H4 (cell line): Measurements from ENCODE around the gene ARHGAP1. TPM values are rescaled to one million over a fixed set of nuclear protein-coding genes. Genes with fewer than 3 reads are reported as not detected.

Experiments used
- DNase-seq: peaks from one replicate; pipeline ENCODE4 v3.0.0-alpha.2; 2015; ENCODE audit warnings: low spot score
- total RNA-seq: library from RNA; depleted of rRNA; stranded (reverse); fragments of >200 nt; shearing (Covaris generic); gene quantifications from 2 replicates; pipeline ENCODE4 v1.2.3, GENCODE V29; 2014; rRNA removed

ARHGAP1 gene
- 9.5 and 16.2 TPM in 2 replicates for total RNA-seq

DNA sequence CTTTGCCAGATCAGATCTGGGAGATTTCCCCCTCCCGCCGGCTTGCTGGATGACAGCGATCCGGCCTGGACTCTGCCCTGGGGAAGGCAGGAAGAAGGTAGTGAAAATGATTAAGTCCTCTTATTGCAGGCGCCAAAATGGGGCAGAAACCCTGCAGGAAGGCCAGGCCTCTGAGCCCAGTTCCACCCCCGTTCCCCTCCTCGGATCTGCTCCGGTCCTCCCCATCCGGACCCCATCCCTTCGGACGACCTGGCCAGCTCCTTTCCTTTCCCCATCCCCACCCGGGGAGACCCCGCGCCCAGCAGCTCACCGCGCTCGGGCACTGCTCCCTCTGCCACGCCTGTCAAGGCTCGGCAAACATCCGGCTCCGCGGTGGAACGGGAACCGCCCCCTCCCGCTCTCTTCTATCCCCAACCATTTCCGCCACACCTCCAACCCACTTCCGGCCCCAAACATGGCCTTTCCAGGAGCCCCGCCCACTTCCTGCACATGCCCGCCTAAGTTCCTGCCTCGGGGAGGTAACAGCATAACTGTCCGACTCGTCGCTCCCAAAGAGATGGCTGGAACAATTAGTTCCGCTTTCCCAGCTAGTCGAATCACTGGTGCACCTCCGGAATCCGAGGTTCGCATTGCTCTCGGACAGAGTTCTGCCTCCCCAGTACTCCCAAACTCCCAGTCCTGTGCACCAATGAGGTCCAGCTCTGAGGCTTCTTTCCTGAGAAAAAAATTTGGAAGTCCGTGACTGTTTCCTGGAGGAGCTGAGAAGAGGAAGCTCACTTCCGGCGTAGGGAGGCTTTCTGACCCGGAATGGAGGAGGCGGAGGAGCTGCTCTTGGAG lies at the start of gene ARHGAP1, which contains the start of gene ZNF408:
ARHGAP1 (minus strand) TSS at position 379 of the 837 bp plus-strand sequence. CDS start 4,512 bp downstream, outside the sequence.
ZNF408 (plus strand) TSS at position 791 of the 837 bp plus-strand sequence; CDS start at position 808, 17 bp downstream.
- DNase-seq = peak; percentile 97

DNA sequence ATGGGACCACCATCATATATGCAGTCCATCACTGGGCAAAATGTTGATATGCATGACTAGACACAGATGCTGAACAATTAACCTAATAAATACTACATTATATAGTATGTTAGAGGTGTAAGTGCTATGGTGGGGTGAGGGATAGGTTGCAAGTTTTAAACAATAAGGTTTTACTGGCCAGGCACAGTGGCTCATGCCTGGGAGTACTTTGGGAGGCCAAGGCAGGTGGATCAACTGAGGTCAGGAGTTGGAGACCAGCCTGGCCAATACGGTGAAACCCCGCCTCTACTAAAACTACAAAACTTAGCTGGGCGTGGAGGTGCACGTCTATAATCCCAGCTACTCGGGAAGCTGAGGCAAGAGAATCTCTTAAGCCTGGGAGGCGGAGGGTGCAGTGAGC lies 46.7 kb upstream of the ARHGAP1 start:
- DNase-seq = no peak

DNA sequence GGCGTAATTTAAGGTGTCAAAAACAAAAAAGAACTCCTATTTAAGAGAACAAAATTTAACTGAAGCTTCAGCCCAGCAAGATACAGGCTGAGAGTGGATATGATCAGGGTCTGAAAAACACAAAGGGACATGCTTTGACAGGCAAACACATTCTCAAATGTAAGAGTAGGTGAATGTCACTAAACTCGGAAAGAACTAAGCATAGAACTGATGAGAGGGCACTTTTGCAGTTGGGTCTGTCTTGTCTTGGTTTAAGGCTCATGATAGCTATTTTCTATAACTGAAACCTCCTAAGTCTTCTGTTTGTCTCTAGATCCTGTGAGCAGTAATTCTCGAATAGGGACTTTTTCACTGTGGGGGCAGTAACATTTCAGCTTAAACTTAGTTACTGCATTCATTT lies 45.6 kb upstream of the ARHGAP1 start:
- DNase-seq = no peak

DNA sequence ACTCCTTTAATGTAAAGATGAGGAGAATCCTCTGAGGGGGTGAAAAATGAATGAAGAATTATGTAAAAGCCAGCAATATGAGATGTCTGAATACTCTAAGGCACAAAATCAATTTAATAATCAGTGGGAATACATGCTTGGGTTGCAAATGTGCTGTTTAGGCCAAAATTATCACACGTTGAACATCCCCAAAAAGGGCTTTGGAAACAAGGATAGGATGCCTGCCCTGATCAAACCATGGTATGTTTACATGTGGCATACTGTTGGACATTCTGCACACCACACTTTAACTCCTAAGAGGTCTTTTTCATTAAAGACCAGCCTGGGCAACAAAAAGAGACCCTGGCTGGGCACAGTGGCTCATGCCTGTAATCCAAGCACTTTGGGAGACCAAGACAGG lies 44.9 kb upstream of the ARHGAP1 start:
- DNase-seq = no peak

DNA sequence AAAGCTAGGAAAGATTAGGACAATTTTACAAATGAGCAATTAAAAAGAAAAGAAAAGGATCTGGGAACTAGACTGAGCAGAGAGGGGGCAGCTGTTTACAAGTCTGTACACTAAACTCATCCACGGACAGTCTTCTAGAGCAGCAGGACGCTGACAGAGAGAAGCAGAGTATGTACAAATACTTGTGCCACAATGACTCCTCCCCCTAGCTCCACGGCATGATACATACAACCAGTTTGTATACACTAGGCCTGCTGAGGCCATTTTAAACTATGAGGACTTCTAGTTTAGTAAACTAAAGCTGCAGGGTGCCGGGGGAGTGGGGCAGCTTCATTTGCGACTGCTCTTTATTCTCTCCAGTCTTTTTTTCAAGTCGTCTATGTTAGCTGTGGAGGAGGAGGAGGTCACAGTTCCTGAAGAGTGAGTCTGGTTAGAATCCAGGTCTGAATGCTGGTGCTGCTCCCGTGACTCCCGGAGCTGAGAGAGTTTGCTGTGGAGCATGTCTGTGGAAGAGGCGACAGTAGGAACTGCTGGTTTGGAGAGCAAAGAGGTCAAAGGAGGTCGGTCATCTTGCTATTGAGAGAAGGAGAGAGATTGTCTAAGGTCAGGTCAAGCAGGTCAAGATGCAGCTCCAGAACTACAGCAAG lies 43.4 kb upstream of the ARHGAP1 start:
- DNase-seq = no peak

DNA sequence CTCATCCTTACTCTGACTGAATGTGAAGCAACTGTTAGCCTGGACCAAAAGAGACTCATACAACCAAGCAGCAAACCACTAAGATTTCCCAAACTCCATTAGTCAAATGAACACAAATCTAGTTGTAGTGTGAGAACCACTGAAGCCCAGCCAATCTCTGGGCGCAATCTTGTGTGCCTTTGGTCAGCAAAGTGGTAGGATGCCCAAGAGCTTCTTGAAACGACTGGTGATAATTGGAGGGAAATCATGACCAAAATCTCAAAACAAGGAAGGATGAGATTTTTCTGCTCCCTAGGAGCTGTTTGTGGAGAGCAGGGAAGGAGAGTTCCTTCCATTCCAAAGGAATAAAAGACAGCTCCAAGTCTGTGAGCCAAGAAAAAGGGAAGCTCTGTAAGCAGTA lies 42.6 kb upstream of the ARHGAP1 start:
- DNase-seq = no peak

DNA sequence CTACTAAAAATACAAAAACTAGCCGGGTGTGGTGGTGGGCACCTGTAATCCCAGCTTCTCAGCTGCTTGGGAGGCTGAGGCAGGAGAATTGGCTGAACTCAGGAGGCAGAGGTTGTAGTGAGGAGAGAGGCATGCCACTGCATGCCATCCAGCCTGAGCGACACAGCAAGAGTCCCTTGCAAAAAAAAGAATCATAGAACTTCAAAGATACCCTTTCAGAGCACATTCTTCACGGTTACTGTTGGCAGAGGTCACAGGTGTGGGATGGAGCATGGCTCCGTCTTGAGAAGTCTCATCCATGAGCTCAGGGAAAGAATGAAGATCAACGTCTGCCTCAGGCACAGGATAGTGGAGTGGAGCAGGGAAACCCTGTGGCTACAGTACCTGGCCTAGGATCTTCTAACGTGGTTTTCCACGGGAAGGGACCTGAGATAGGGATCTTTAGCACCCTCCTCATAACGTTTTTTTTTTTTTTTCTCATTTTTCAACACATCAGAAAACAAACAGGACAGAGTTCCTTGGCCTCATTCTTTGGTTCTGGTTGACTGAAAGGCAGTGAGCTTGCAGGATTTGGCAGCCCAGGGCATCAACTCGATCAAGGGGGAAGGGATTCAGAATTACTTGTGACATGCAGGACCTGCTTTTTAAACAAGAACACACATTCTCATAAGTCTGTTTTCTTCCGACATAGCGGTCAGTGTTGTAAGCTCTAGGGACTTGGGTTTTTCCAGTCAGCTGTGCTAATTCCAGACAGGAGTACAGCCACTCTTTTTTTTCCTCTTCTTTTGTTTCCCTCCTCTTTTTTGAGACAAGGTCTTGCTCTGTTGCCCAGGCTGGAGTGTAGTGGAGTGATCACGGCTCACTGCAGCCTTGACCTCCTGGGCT lies 41.4 kb upstream of the ARHGAP1 start:
- DNase-seq = no peak

DNA sequence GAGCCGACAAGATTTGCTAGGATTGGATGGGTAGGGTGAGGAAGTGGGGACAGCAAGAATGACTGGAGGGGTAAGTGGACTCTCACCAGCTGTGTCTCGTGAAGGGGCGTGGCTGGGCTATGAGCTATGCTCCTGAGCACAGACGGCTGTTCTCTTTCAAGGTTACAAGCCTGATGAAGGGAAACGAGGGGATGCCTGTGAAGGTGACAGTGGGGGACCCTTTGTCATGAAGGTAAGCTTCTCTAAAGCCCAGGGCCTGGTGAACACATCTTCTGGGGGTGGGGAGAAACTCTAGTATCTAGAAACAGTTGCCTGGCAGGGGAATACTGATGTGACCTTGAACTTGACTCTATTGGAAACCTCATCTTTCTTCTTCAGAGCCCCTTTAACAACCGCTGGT lies 38.5 kb upstream of the ARHGAP1 start:
- no peak for DNase-seq

DNA sequence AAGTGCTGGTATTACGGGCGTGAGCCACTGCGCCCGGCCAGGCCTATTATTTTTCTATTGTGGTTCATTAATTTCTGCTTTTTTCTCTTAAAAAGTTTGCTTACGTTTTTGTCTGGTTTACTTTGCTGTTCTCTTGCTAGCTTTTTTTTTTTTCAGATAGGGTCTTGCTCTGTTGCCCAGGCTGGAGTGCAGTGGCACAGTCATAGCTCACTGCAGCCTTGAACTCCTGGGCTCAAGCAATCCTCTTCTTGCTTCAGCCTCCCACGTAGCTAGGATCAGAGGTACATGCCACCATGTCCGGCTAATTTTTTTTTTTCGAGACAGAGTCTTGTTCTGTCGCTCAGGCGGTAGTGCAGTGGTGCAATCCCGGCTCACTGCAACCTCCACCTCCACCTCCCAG lies 37.3 kb upstream of the ARHGAP1 start:
- no peak for DNase-seq

DNA sequence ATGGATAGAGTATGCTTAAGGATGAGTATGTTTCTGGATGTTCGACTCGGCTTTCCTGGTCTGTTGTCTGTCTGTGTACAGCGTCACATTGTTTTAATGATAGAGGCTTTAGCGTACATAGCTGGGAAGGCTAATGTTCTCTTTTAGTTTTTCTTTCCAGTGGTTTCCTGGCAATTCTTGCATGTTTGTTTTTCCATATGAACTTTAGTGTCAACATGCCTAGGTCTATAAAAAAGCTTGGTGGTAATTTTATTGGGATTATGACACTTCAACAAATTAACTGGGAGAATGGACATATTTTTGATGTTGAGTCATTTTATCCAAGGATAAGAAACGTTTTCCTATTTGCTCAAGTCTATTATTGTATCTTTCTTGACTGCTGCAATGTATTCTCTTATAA lies 36.2 kb upstream of the ARHGAP1 start:
- DNase-seq = no peak

DNA sequence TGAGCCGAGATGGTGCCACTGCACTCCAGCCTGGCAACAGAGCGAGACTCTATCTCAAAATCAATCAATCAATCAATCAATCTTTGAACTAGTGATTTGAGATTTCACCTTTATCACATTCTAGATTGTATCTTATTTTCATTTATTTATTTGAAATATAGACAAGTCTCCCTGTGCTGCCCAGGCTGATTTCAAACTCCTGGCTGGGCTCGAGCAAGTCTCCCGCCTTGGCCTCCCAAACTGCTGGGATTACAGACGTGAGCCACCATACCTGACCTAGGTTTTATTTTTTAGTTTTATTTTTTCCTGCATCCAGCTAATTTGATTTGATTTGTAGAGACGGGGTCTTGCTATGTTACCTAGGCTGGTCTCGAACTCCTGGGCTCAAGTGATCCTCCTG lies 35.7 kb upstream of the ARHGAP1 start:
- DNase-seq = no peak

DNA sequence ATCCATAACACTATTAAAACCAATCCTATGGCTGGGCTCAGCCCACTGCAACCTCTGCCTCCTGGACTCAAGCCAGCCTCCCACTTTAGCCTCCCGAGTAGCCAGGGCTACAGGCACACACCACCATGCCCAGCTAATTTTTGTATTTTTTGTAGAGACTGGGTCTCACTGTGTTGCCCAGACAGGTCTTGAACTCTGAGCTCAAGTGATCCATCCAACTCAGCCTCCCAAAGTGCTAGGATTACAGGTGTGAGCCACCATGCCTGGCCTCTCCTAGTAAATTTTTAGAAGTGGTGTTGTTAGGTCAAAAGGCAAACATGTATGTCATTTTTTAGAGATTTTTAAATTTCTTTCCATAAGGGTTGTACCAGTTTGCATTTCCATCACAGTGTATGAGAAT lies 32.8 kb upstream of the ARHGAP1 start:
- DNase-seq = no peak

DNA sequence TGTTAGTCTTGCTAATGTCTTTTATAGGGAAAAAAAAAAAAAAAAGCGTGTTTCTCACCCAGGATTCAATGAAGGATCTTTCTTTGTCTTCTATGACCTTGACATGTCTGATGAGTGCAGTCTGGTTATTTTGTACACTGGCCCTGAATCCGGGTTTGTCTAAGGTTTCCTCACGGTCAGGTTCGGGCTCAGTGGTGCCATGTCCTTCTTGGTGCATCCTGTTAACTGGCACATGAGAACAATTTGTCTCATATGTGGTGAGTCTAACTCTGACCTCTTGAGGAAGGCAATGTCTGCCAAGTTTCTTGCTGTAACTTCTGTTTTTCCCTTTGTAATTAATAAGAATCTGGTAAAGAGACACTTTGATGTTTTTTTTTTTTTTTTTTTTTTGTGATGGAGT lies 31.1 kb upstream of the ARHGAP1 start:
- no peak for DNase-seq

DNA sequence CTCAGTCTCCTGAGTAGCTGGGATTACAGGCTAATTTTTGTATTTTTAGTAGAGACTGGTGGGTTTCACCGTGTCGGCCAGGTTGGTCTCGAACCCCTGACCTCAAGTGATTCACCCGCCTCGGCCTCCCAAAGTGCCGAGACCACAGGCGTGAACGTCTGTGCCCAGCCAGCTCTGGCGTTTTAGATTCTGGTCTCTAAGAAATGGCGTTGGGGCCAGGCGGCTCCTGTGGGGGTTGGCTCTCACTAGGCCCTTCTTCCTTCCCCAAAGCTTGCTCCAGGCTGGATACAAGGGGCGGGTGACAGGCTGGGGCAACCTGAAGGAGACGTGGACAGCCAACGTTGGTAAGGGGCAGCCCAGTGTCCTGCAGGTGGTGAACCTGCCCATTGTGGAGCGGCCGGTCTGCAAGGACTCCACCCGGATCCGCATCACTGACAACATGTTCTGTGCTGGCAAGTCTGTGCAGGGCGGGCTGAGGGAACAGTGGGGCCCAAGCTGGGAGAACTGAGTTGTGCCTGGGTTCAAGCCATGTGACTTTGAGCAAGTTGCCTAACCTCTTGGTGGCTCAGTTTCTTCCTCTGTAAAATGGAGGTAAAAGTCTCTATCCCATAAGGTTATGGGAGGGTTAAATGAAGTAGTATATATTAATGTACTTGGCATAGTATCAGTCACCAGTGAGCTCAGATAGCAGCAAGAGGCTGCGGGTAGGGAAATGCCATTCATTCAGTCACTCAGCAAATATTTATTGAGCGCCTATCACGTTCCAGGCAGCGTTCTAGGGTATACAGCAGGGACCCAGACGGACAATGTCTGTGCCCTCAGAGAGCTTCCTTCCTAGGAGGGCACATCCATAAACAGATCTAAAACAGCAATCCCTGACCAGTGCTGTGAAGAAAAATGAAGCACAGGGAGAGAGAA lies 28.9 kb upstream of the ARHGAP1 start:
- DNase-seq = no peak

DNA sequence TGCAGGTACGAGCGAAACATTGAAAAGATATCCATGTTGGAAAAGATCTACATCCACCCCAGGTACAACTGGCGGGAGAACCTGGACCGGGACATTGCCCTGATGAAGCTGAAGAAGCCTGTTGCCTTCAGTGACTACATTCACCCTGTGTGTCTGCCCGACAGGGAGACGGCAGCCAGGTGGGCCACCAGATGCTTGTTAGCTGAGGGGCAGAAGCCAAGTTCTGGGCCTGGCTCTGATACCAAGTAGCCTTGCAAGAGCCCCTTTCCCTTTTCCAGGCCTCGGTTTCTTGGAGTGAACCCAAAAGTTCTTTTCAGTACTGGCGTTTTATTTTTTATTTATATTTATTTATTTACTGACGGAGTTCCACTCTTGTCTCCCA lies 28.2 kb upstream of the ARHGAP1 start:
- no peak for DNase-seq

DNA sequence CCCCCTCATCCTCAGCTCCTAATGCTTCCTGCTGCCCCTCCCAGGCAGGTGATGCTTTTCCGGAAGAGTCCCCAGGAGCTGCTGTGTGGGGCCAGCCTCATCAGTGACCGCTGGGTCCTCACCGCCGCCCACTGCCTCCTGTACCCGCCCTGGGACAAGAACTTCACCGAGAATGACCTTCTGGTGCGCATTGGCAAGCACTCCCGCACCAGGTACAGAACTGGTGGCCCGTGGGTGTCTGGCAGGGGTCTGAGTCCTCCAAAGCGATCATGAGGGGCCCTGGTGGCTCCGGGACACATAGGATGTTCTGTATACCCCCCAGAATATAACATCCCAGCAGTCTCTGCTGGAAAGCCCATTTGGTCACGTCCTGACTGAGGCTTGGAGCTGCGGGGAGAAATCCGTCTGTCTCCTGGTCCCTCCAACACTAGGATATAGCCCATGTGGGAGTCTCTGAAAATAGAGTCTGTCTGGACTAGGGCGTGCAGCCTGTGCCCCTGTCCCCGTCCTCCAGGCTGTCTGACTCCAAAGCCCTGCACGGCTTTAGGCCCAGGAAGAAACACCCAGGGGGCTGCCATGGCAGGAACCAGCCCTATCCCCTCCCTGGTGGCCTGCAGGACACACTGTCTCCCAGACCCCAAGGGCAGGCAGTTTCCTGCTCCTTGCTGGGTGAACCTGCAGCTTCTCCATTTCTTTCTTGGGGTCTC lies 27.7 kb upstream of the ARHGAP1 start:
- DNase-seq = no peak

DNA sequence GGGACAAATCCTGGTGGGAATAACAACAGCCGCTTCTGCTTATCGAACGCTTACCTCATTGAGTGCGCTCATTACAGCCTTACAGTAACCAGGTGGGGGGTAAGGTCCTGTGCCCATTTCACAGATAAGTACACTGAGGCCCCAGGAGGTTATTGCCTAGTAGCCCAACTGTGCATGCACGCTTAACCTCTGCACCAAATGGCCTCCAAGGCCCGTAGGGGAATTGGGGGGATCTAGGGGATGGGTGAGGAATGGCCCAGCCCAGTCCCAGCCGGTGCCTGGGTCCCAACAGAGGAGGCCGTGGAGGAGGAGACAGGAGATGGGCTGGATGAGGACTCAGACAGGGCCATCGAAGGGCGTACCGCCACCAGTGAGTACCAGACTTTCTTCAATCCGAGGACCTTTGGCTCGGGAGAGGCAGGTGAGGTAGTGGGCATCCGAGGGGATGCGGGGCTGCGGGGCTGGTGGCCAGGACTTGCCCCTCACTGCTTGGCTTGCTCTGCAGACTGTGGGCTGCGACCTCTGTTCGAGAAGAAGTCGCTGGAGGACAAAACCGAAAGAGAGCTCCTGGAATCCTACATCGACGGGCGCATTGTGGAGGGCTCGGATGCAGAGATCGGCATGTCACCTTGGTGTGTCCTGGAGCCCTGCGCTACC lies 25.9 kb upstream of the ARHGAP1 start:
- no peak for DNase-seq

DNA sequence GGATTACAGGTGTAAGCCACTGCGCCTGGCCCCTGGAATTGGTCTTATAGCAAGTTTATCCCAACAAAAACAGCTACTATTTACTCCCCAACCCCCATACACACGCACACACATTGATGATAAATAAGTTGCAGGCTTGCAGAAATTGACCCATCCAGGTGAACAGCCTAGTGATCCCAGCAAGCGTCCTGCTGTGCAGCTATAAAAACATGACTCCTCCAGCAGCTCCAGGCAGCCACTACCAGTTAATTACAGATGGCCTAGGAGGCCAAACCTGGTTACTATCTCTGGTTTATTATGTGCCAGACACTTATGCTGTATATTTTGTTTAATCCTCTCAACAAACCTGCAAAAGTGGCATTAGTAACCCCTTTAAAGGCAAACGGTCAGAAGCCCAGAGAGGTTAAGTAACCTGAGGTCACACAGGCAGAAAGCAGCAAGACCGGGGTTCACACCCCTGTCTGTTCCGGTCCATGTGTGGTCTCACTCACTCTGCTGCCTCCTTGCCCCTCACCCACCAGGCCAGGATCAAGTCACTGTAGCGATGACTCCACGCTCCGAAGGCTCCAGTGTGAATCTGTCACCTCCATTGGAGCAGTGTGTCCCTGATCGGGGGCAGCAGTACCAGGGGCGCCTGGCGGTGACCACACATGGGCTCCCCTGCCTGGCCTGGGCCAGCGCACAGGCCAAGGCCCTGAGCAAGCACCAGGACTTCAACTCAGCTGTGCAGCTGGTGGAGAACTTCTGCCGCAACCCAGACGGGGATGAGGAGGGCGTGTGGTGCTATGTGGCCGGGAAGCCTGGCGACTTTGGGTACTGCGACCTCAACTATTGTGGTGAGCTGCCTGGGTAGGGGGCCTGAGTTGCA lies 25.2 kb upstream of the ARHGAP1 start:
- DNase-seq = no peak

DNA sequence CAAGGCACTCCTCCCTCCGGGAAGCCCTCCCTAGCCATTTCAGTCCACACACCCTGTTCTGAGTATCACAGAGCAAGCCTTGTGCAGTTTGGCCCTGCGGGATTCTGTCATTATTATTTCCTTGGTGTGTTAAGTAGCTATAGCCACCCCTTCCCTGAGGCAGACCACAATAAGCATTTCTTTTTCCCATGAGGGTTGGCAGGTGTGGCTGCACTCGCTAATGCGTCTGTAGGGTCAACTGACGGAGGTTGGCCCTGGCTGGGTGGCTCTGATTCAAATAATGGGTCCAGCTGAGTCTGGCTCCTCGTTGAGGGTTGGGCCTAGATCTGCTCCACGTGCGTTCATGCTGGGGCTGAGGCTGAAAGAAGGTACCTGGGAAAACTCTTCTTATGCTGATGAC lies 23.7 kb upstream of the ARHGAP1 start:
- no peak for DNase-seq
